Epithelial cell of proximal tubule (primary cell): ENCODE data around the gene TNFRSF13B. TPM values are rescaled to one million over a fixed set of nuclear protein-coding genes. Genes with fewer than 3 reads are reported as not detected.

Experiments used
- DNase-seq: peaks from one replicate; pipeline ENCODE4 v3.0.0-alpha.2; 2011; ENCODE audit warnings: low read depth
- H3K4me3 ChIP-seq: 2 replicates; pipeline ENCODE4 v1.5.1; 2011; ENCODE audit warnings: low read depth, mild to moderate bottlenecking, low read length
- CTCF ChIP-seq: conservative IDR thresholded peaks from 2 replicates; pipeline ENCODE4 v1.5.1; 2012; ENCODE audit warnings: low read depth, mild to moderate bottlenecking, low read length
- total RNA-seq: library from RNA; depleted of rRNA; stranded (reverse); fragments of >200 nt; gene quantifications from 2 replicates; pipeline ENCODE4 v1.2.3, GENCODE V29; 2015

TNFRSF13B gene
- total RNA-seq, 1 donor from 2014 or later = not detected

GRCh38 chr17:16989230-16989952, 17.5 kb upstream of the TNFRSF13B start:
- TF ChIP-seq CTCF = no peak
- DNase-seq = no peak
- H3K4me3 ChIP-seq = no peak overlapping the region

- no peak for TF ChIP-seq CTCF
- no peak overlapping the region for H3K4me3 ChIP-seq
- DNase-seq = no peak
Measured at GRCh38 chr17:16988749-16989229, 16.9 kb upstream of the TNFRSF13B start.

GRCh38 chr17:16987830-16988601, 16.1 kb upstream of the TNFRSF13B start:
- no peak overlapping the region for H3K4me3 ChIP-seq
- no peak for TF ChIP-seq CTCF
- DNase-seq = no peak

- no peak for DNase-seq
- H3K4me3 ChIP-seq = no peak overlapping the region
- no peak for TF ChIP-seq CTCF
Measured at GRCh38 chr17:16987066-16987829, 15.3 kb upstream of the TNFRSF13B start.

GRCh38 chr17:16986391-16986790, 14.5 kb upstream of the TNFRSF13B start:
- no peak for TF ChIP-seq CTCF
- H3K4me3 ChIP-seq = no peak overlapping the region
- DNase-seq = no peak

- DNase-seq = no peak
- no peak for TF ChIP-seq CTCF
- H3K4me3 ChIP-seq = no peak overlapping the region
Measured at GRCh38 chr17:16981928-16982327, 10.0 kb upstream of the TNFRSF13B start.
